ENCODE measurements around the gene RIN3. TPM values are rescaled to one million over a fixed set of nuclear protein-coding genes. Genes with fewer than 3 reads are reported as not detected.

Gene RIN3
- total RNA-seq, 4 donors from 2014 or later, result 15.4 to 53.6 (median 39.7) TPM

DNA sequence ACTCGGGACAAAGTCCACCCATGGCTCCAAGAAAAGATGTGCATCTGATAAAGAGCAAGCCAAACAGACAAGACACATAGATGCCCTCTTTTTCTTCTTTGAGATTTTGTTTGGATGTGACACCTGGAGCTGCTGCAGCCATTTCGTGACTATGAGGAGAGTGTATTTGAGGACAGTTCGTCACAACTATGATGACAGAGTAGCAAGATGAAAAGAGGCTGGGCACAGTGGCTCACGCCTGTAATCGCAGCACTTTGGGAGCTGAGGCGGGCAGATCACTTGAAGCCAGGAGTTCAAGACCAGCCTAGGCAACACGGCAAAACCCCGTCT, 213.3 kb downstream of the RIN3 start:
- DNase-seq, result no peak
- no peaks in the 10 kb centered on the region for H3K9me3 ChIP-seq
- TF ChIP-seq, protein P1, sequence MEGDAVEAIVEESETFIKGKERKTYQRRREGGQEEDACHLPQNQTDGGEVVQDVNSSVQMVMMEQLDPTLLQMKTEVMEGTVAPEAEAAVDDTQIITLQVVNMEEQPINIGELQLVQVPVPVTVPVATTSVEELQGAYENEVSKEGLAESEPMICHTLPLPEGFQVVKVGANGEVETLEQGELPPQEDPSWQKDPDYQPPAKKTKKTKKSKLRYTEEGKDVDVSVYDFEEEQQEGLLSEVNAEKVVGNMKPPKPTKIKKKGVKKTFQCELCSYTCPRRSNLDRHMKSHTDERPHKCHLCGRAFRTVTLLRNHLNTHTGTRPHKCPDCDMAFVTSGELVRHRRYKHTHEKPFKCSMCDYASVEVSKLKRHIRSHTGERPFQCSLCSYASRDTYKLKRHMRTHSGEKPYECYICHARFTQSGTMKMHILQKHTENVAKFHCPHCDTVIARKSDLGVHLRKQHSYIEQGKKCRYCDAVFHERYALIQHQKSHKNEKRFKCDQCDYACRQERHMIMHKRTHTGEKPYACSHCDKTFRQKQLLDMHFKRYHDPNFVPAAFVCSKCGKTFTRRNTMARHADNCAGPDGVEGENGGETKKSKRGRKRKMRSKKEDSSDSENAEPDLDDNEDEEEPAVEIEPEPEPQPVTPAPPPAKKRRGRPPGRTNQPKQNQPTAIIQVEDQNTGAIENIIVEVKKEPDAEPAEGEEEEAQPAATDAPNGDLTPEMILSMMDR (IDR thresholded peaks at IDR 0.05), result no peak
- no peak for TF ChIP-seq POLR2A (IDR thresholded peaks at IDR 0.05)
- no peak overlapping the region for H3K4me3 ChIP-seq
- H3K4me1 ChIP-seq, result peaks cover 0 to 24% (median 3%) of the 10 kb centered on the region in 4 donors
- peak overlapping the region in 3 of 4 donors; percentile 69 to 92 (median 85) for H3K27ac ChIP-seq
- peaks cover 0 to 16% (median 0%) of the 10 kb centered on the region in 3 donors for H3K36me3 ChIP-seq
- no peaks in the 10 kb centered on the region for H3K27me3 ChIP-seq

DNA sequence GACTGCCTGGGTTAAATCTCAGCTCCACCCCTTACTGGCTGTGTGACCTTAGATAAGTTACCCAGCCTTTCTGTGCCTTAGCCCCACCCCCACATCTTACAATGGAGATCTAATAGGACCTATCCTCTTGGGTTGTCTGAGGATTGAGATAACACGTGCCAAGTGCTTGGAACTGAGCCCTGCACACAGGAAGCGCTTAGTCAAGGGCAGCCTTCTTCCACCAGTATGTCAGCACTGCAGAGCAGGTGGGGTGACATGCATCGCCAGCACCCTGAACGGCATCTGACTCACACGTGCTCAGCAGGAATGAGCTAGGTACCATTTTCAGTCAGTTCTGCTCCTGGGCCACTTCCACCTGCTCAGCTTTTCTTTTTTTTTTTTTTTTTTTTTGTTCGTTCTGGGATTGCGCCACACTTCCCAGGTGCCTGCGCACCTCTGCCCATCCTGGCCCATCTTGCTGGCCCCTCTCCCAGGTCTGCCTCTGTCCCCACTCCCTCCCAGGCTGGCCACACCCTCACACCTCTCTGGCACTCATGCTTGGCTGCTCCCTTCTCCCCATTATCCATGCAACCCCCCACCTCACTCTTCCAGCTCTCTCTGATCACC, 215.3 kb downstream of the RIN3 start:
- TF ChIP-seq, protein P1 (IDR thresholded peaks at IDR 0.05), result no peak
- no peak for TF ChIP-seq POLR2A (IDR thresholded peaks at IDR 0.05)
- H3K9me3 ChIP-seq, result no peaks in the 10 kb centered on the region
- H3K36me3 ChIP-seq, result peaks cover 0 to 26% (median 0%) of the 10 kb centered on the region in 3 donors
- DNase-seq, result peak in 1 of 3 donors; percentile 76
- no peak overlapping the region for H3K4me3 ChIP-seq
- no peaks in the 10 kb centered on the region for H3K27me3 ChIP-seq
- H3K27ac ChIP-seq, result no peak overlapping the region
- H3K4me1 ChIP-seq, result peaks cover 0 to 18% (median 3%) of the 10 kb centered on the region in 4 donors

DNA sequence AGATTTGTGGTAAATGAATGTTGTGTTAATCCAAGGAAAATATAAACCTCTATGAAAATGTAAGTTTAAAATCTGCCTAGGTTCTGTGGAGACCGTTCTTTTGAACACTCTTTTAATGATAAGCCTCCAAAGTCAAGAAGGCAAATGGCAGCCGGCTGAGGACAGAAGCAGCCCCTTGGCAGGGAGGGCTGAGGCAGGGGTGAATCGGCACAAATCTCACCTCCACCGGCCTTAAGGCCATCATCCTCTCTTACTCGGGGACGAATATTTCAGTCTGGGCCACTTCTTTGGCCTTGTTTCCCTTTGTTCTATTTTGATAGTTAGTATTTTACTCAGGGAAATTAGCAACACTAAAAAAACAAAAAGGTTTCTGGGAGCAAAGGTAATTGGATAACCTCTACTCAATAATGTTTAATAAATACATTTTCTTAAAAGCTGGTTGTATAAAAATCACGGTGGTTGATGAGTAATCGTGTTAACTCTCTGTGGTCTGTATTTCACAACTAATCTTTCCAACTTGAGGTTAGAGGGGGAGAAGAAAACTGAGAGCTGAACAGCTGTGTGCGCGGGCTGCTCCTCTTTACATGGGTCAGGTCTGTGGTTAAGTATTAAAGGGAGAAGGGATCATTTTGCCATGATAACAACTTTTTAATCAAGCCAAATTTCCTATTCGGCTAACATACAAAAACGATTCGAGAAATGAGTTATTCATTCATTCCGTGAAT, 216.2 kb downstream of the RIN3 start:
- Histone ChIP-seq H3K4me1 (peaks cover 0 to 17% (median 3%) of the 10 kb centered on the region in 4 donors), H3K36me3 (peaks cover 0 to 26% (median 0%) of the 10 kb centered on the region in 3 donors), H3K27ac (no peak overlapping the region), H3K4me3 (no peak overlapping the region), H3K27me3 (no peaks in the 10 kb centered on the region), H3K9me3 (no peaks in the 10 kb centered on the region)
- TF ChIP-seq, protein P1 (IDR thresholded peaks at IDR 0.05), result no peak
- TF ChIP-seq POLR2A (IDR thresholded peaks at IDR 0.05), result no peak
- DNase-seq, result no peak

DNA sequence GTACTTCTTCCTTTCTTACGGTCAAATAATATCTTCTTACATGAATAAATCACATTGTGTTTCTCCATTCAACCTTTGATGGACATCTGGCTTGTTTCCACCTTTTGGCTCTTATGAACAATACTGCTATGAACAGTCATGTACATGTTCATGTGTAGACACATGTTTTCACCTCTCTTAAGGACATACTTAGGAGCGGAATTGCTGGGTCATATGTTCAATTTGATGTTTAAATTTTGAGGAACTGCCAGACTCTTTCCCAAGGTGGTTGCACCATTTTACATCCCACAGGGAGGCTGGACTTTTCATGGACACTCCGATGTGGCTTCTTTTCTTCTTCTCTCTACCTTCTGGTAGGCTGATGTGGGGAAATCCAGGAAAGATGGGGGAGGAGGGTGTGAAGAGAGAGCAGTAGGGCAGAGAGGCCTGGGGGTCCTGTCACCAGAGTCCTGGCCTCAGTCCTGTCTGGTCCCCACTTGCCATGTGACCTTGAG, 218.1 kb downstream of the RIN3 start:
- Histone ChIP-seq H3K27me3 (no peaks in the 10 kb centered on the region), H3K4me3 (no peak overlapping the region), H3K27ac (no peak overlapping the region), H3K4me1 (peaks cover 0 to 4% (median 0%) of the 10 kb centered on the region in 4 donors), H3K36me3 (peaks cover 0 to 26% (median 0%) of the 10 kb centered on the region in 3 donors), H3K9me3 (no peaks in the 10 kb centered on the region)
- TF ChIP-seq POLR2A (IDR thresholded peaks at IDR 0.05), result no peak
- TF ChIP-seq, protein P1 (IDR thresholded peaks at IDR 0.05), result no peak
- no peak for DNase-seq

DNA sequence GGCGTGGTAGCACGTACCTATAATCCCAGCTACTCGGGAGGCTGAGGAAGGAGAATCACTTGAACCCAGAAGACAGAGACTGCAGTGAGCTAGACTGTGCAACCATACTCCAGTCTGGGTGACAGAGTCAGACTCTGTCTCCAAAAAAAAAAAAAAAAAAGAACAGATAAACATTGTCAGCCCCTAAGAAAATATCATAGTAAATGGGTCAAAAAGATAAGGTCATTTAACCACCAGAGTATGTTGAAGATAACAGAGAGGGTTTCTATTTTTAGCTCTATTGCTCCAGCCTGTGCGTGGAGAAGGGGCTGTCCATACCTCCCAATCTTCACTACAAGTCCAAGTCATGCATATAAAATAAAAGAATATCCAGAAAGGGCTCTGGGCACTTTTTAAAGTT, 219.4 kb downstream of the RIN3 start:
- peaks cover 0 to 26% (median 0%) of the 10 kb centered on the region in 3 donors for H3K36me3 ChIP-seq
- H3K4me3 ChIP-seq, result no peak overlapping the region
- peaks cover 0 to 4% (median 0%) of the 10 kb centered on the region in 4 donors for H3K4me1 ChIP-seq
- TF ChIP-seq, protein P1 (IDR thresholded peaks at IDR 0.05), result no peak
- TF ChIP-seq POLR2A (IDR thresholded peaks at IDR 0.05), result no peak
- H3K27me3 ChIP-seq, result no peaks in the 10 kb centered on the region
- H3K9me3 ChIP-seq, result no peaks in the 10 kb centered on the region
- DNase-seq, result no peak
- no peak overlapping the region for H3K27ac ChIP-seq

Measured in Peyer's patch (tissue), 4 donors.